ENCODE results near the gene APBA1.

Gene APBA1

DNA sequence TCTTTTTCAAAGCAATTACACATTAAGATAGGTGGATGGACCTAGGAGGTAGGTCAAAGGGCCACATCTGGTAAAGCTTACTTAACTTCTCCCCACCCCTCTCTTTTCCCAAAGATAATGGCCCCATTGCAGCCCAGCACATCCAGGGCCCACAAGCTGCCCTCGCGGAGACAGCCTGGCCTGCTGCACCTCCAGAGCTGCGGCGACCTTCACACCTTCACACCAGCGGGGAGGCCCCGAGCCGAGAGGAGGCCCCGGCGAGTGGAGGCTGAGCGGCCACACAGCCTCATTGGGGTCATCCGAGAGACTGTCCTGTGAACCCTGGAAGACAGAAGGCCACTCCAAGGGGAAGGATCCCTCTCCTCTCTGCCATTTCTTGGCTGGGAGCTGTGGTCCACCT is 280.7 kb downstream of the APBA1 start:
- TF ChIP-seq POLR2AphosphoS5 (IDR thresholded peaks at IDR 0.05; ENCODE audit: low read depth, low read length), result no peak

GRCh38 chr9:69389437-69389995 is 282.7 kb downstream of the APBA1 start:
- TF ChIP-seq SIN3A (IDR thresholded peaks at IDR 0.05; ENCODE audit: borderline replicate concordance, insufficient read depth, low read length), result no peak
- TF ChIP-seq POLR2AphosphoS5 (IDR thresholded peaks at IDR 0.05; ENCODE audit: low read depth, low read length), result no peak
- TF ChIP-seq FOXP2 (optimal IDR thresholded peaks at IDR 0.05; ENCODE audit: borderline replicate concordance, extremely low read depth, extremely low read length, insufficient read depth), result no peak
- no peak for TF ChIP-seq REST (IDR thresholded peaks at IDR 0.05; ENCODE audit: insufficient read depth in 1 of 2, low read depth in 2 of 2, low read length in 2 of 2)
- no peak for TF ChIP-seq TAF1 (IDR thresholded peaks at IDR 0.05; ENCODE audit: borderline replicate concordance, insufficient read depth, low read length)

GRCh38 chr9:69388596-69388995 is 283.6 kb downstream of the APBA1 start:
- no peak for TF ChIP-seq POLR2AphosphoS5 (IDR thresholded peaks at IDR 0.05; ENCODE audit: low read depth, low read length)
- no peak for TF ChIP-seq REST (IDR thresholded peaks at IDR 0.05; ENCODE audit: insufficient read depth in 1 of 2, low read depth in 2 of 2, low read length in 2 of 2)
- TF ChIP-seq TAF1 (IDR thresholded peaks at IDR 0.05; ENCODE audit: borderline replicate concordance, insufficient read depth, low read length), result no peak
- TF ChIP-seq SIN3A (IDR thresholded peaks at IDR 0.05; ENCODE audit: borderline replicate concordance, insufficient read depth, low read length), result no peak
- no peak for TF ChIP-seq FOXP2 (optimal IDR thresholded peaks at IDR 0.05; ENCODE audit: borderline replicate concordance, extremely low read depth, extremely low read length, insufficient read depth)

DNA sequence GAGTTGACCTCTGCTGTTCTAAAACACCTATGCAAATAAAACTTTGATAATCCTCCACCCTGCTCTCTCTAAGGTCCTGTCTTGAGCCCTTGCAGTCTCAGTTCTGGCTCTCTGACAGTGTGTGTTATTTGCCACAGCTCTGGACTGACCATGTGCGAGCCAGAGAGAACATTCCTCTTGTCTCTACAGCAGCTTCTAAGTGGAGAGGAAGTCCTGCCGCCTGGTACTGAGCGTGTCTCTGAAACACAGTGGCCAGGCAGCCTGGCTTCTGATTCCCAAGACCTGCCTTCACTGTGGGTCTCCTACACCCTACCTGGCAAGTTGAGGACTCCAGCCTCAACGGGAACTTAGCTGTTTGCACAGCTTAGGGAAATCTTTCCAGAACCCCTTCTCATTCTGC is 285.5 kb downstream of the APBA1 start:
- no peak for TF ChIP-seq SIN3A (IDR thresholded peaks at IDR 0.05; ENCODE audit: borderline replicate concordance, insufficient read depth, low read length)

DNA sequence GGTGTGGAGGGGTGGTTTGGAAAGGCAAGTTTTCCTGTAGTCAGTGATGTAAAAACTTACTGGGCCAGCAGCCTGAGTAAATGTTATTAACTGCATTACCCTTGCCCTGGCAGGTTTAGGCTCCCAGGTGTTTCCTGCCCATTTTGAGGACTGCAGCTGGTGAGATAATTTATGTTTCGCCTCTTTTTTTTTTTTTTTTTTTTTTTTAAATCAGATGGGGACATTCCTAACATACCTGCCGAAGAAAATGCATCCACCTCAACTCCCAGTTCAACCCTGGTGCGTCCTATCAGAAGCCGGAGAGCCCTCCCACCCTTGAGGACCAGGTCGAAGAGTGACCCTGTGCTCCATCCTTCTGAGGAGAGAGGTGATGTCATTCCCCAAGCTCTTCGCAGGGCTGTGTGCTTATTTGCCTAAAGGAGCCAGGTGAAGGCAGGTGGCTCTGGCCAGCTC is 286.6 kb downstream of the APBA1 start:
- no peak for TF ChIP-seq POLR2AphosphoS5 (IDR thresholded peaks at IDR 0.05; ENCODE audit: low read depth, low read length)
- TF ChIP-seq TAF1 (IDR thresholded peaks at IDR 0.05; ENCODE audit: borderline replicate concordance, insufficient read depth, low read length), result no peak
- TF ChIP-seq SIN3A (IDR thresholded peaks at IDR 0.05; ENCODE audit: borderline replicate concordance, insufficient read depth, low read length), result no peak
- no peak for TF ChIP-seq REST (IDR thresholded peaks at IDR 0.05; ENCODE audit: insufficient read depth in 1 of 2, low read depth in 2 of 2, low read length in 2 of 2)
- TF ChIP-seq FOXP2 (optimal IDR thresholded peaks at IDR 0.05; ENCODE audit: borderline replicate concordance, extremely low read depth, extremely low read length, insufficient read depth), result no peak

- no peak for TF ChIP-seq FOXP2 (optimal IDR thresholded peaks at IDR 0.05; ENCODE audit: borderline replicate concordance, extremely low read depth, extremely low read length, insufficient read depth)
- TF ChIP-seq POLR2AphosphoS5 (IDR thresholded peaks at IDR 0.05; ENCODE audit: low read depth, low read length), result no peak
- TF ChIP-seq TAF1 (IDR thresholded peaks at IDR 0.05; ENCODE audit: borderline replicate concordance, insufficient read depth, low read length), result no peak
- no peak for TF ChIP-seq REST (IDR thresholded peaks at IDR 0.05; ENCODE audit: insufficient read depth in 1 of 2, low read depth in 2 of 2, low read length in 2 of 2)
- no peak for TF ChIP-seq SIN3A (IDR thresholded peaks at IDR 0.05; ENCODE audit: borderline replicate concordance, insufficient read depth, low read length)
These were observed 290.0 kb downstream of the APBA1 start for GRCh38 chr9:69382135-69382534.

Measured in PFSK-1 (cell line).